GM13977 (cell line): ENCODE data around the gene GSTT2.
A peak's percentile ranks its signal among the peaks of the same experiment; 100 is the strongest.
"Not testable (repeated sequence)": the region's sequence is repeated elsewhere in the genome, so short reads cannot be mapped to it uniquely, and the experiment has no call there.

Experiments
- DNase-seq: peaks from one replicate; pipeline ENCODE4 v3.0.0; 2012; ENCODE audit warnings: low spot score
- CTCF ChIP-seq: IDR thresholded peaks from 2 replicates; pipeline ENCODE4 v1.5.1; 2012; ENCODE audit warnings: mild to moderate bottlenecking, control low read depth; ENCODE audit not compliant: insufficient read depth; ENCODE audit errors: extremely low read depth, missing control alignments
- in situ Hi-C: fragments of 300-500 bp; cut with MboI; formaldehyde crosslinking; loops from one replicate; pipeline ENCODE4 v1.12.0; 2022; ENCODE audit warnings: low sequenced_read_pairs, low pct_unique_long_range_greater_than_20kb, mixed read lengths, inconsistent platforms; ENCODE audit not compliant: unreplicated experiment

The GSTT2 gene

GRCh38 chr22:23984430-23984829 is 4.5 kb downstream of the GSTT2 start:
- in situ Hi-C loops, result no loop called here
- no peak for DNase-seq
- peak; percentile 50 for TF ChIP-seq CTCF

- in situ Hi-C loops, DNase-seq: not testable (repeated sequence)
Measured at GRCh38 chr22:23986089-23986488, 6.2 kb downstream of the GSTT2 start.

GRCh38 chr22:23986538-23987178 is 6.7 kb downstream of the GSTT2 start:
- DNase-seq, in situ Hi-C loops: not testable (repeated sequence)

GRCh38 chr22:23989583-23990244 is 9.8 kb downstream of the GSTT2 start:
- DNase-seq, in situ Hi-C loops: not testable (repeated sequence)

GRCh38 chr22:23993080-23993479 is 13.1 kb downstream of the GSTT2 start:
- in situ Hi-C loops, DNase-seq: not testable (repeated sequence)

GRCh38 chr22:23993581-23994177 is 13.7 kb downstream of the GSTT2 start:
- DNase-seq, in situ Hi-C loops: not testable (repeated sequence)

GRCh38 chr22:23997092-23997491 is 17.2 kb downstream of the GSTT2 start:
- no peak for TF ChIP-seq CTCF
- in situ Hi-C loops, result no loop called here
- DNase-seq, result no peak

- DNase-seq, in situ Hi-C loops: not testable (repeated sequence)
Measured at GRCh38 chr22:23999779-24000178, 19.8 kb downstream of the GSTT2 start.

GRCh38 chr22:24001314-24001713 is 21.4 kb downstream of the GSTT2 start:
- no peak for TF ChIP-seq CTCF
- DNase-seq, result no peak
- in situ Hi-C loops, result no loop called here

- in situ Hi-C loops, result no loop called here
- peak; percentile 18 for DNase-seq
- no peak for TF ChIP-seq CTCF
Measured at GRCh38 chr22:24002272-24002671, 22.3 kb downstream of the GSTT2 start.
